GM18870 (cell line): ENCODE results near the gene GZMM.

Source experiments
- ATAC-seq: cut with Tn5 transposase; IDR thresholded peaks from one replicate; pipeline ENCODE4 v1.9.1; 2021; ENCODE audit warnings: moderate library complexity; ENCODE audit not compliant: unreplicated experiment

GZMM gene

DNA sequence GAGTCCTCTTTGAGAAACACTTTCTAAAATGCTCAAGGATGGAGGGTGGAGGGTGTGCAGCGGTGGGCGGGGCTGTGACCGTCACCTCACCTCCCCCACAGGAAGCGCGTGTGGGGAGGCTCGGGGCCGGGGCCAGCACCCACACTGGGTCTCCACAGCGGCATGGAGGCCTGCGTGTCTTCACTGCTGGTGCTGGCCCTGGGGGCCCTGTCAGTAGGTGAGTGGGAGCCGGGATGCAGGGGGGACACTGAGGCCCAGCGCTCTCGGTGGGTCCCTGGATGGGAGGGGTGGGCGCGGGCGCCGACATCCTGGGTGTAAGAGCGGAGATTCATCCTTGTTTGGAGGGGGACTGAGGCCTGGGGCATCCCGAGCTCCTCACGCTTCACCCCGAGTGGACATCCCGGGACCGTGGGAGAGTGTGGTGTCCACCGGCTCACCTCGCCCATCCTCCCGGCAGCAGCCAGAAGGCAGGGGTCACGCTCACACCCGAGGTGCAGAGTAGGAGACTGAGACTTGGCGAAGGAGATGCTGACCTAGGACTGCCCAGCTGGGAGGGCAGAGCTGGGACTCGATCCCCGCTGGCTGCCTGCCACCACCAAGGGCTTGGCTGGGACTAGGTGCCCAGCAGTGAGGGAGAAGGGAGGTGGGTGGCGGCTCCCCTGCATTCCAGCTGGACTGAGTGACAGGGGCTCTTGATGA lies at the start of gene GZMM:
GZMM (plus strand) TSS at position 144 of the 699 bp plus-strand sequence; CDS start at position 163, 19 bp downstream.
- no peak for ATAC-seq

- no peak for ATAC-seq
These were observed 49.4 kb upstream of the GZMM start for GRCh38 chr19:494171-495080.

- no peak for ATAC-seq
These were observed 48.8 kb upstream of the GZMM start for GRCh38 chr19:495081-495401.

GRCh38 chr19:495402-496111 lies 48.3 kb upstream of the GZMM start:
- no peak for ATAC-seq

DNA sequence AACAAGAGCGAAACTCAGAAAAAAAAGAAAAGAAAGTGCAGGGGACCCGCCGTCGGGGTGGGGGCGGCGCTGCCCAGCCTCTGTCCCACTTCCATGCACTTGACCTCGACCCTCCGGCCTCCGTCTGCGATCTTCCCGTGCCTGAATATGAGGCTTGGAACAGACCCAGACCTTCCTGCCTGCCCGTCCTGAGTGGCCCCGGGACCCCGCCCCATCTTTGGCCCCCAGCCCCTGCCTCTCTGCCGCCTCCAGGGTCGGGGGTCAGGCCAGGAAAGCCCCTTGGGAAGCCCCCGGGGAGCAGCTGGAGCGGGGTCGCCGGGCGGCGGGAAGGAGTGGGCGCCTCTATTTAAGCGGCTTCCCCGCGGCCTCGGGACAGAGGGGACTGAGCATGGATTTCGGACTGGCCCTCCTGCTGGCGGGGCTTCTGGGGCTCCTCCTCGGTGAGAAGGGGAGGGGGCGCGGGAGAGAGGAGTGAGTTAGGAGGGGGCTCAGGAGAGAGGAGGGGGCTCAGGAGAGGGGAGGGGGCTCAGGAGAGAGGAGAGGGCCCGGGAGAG lies 47.7 kb upstream of the GZMM start, which contains the start of gene MADCAM1:
MADCAM1 (plus strand) TSS at position 375 of the 554 bp plus-strand sequence; CDS start at position 389, 14 bp downstream.
- no peak for ATAC-seq

- no peak for ATAC-seq
These were observed 46.9 kb upstream of the GZMM start for GRCh38 chr19:496986-497385.

GRCh38 chr19:497491-497868 lies 46.4 kb upstream of the GZMM start:
- no peak for ATAC-seq

DNA sequence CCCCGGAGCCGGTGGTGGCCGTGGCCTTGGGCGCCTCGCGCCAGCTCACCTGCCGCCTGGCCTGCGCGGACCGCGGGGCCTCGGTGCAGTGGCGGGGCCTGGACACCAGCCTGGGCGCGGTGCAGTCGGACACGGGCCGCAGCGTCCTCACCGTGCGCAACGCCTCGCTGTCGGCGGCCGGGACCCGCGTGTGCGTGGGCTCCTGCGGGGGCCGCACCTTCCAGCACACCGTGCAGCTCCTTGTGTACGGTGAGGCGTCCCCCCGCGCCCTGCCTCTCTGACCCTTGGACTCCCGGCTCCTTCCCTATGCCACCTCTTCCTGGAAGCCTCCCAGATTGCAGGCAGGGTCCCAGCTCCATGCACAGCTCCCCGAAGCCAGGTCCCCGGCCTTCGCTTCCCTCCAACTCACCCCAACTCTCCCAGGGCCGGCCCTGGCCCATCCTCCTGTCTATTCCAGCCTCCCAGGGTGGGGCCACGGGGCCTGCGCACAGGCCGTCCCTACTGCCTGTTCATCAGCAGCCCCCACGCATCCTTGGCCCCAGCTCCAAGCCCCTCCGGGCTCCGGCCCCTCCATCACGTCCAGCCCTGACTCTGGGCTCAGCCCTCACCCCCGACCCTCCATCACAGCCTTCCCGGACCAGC lies 45.9 kb upstream of the GZMM start:
- ATAC-seq: no peak

DNA sequence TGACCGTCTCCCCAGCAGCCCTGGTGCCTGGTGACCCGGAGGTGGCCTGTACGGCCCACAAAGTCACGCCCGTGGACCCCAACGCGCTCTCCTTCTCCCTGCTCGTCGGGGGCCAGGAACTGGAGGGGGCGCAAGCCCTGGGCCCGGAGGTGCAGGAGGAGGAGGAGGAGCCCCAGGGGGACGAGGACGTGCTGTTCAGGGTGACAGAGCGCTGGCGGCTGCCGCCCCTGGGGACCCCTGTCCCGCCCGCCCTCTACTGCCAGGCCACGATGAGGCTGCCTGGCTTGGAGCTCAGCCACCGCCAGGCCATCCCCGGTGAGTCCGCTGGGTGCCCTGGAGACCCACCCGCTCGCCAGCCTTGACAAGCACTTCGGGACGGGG lies 45.4 kb upstream of the GZMM start:
- ATAC-seq: no peak

DNA sequence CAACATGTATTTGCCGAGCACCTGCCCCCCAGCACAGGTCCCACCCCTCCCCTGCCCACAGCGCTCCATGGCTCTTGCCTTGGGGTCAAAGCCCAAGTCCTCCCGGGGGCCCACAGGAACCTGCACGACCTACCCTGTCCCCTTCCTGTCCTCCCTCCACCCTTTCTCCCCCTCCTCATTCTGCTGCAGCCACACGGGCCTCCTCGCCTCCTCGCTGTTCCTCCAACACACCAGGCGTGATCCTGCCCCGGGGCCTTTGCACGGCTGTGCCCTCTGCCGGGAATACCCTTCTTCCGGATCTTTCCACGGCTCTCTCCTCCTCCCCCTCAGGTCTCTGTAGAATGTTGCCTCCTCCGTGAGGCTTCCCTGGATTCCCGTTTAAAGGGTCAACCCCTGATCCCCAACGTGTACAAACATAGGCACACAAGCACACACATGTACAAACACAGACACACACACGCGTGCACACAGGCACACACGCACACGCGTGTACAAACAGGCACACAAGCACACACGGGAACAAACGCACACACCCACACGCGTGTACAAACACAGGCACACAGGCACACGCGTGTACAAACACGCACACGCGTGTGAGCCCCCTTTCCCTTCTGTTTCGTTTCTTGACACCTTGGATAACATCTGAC lies 44.8 kb upstream of the GZMM start:
- ATAC-seq: no peak

- no peak for ATAC-seq
These were observed 42.2 kb upstream of the GZMM start for GRCh38 chr19:501646-502045.

DNA sequence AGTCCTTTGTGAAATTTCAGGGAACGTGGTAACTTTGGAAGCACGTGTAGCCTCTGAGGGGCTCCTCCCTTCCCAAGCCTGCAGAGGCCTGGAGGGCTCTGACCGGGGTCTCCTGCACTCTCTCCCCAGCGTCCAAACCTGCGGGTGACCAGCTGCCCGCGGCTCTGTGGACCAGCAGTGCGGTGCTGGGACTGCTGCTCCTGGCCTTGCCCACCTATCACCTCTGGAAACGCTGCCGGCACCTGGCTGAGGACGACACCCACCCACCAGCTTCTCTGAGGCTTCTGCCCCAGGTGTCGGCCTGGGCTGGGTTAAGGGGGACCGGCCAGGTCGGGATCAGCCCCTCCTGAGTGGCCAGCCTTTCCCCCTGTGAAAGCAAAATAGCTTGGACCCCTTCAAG lies 39.2 kb upstream of the GZMM start:
- ATAC-seq: no peak

DNA sequence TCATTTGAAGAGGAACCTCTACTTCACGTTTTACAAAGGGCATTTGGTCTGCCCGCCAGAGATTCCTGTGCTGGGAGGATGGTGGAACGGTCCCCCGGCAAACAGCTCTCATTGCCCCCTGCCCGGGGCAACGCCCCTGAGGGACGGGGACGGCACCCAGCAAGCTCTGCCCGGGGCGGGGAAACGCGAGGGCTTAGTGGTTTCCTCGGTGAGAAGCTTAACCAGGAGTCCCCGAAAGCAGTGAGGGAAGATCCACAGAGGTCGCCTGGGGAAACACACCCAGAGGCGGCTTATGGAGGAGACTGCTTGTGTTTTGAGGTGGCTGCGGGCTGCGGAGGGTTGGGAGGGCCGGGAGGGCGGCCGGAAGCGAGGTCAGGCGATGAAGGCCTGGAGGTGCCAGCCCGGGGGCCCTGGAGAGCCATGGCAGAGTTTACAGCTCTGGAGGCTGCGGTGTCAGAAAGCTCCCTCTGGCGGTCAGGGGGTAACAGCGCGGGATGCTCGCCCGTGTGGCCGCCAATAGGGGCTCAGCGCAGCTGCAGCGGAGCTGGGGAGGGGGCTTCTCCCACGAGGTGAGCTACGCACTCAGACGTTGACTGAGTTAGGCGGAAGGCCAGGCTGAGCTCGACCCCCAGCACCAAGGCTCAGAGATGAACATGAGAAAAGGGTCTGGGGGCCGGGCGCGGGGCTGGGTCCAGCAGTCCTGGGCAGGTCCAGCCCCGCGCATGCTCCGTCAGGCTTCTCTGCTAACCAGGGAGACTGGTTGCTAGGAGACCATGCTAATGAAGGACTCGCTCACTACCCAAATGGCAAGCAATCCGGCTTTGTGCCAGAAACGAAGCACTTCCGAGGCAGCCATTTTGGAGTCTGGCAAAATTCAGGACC lies 37.2 kb upstream of the GZMM start:
- ATAC-seq: peak; percentile 69

GRCh38 chr19:507286-508203 lies 36.3 kb upstream of the GZMM start, which contains the start of gene TPGS1:
Gene TPGS1, plus strand, starts transcription at chr19:507497. Its CDS starts 10 bp downstream, at chr19:507507.
- peak; percentile 54 for ATAC-seq

DNA sequence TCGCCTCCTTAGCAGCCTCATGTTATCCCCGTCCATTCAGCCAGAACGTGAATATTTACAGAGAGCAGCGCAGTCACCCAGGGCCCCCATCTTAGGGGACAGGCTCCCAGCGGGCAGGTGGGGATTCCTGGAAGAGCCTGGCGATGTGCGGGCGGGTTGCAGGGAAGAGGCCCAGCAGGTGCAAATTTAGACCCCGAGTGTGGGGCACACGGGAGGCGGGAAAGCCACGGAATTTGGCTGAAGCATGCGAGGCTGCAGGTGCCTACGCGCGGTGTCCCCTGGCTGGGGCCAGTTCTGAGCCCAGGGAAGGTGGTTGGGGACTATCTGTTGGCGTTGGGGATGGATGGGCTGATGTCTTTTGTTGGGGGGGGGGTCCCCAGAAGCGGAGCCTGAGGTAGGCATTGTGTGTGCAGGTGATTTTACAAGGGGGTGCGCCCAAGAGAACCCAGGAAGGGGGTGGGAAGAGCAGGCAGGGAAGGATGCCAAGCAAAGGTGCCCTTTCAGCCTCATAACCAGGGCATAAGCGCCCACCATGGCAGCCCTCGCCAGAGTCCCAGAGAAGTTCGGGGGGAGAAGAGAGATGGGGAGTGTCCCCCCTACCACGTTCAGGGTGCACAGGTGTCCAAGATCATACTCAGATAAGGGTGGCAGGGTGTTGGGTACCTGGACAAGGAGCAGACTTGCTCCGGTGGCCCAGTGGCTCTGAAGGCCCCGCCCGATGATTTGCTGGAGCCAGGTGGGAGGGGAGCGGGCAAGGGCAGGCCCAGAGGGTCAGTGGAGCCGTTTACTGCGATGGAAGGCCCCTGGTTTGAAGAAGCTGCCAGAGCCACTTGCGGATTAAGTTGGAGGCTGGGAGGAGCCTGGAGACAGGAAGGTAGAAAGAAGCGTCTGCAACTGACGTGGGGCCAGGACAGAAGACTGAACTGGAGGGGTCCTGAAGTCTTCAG lies 35.4 kb upstream of the GZMM start:
- ATAC-seq: no peak

DNA sequence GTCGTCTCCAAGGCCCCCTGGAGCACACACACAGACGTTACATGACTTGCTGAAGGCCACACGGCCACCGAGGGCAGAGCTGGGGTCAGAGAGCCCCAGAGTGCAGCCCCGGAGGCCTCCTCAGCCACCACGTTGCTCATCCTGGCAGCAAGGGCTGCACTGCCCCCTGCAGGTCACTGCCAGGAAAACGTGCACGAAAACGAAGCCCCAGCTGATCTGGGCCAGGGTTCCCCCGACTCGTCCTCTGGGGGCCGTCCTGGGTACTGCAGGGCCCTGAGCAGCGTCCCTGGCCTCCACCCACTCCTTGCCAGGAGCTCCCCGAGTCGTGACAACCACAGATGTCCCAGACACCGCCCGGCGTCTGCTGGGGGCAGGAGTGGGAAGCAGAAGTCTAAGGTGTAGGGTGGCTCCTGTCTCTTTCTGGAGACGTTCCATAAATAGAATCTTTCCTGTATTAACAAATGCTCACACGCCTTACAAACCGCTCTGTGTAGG lies 33.2 kb upstream of the GZMM start:
- no peak for ATAC-seq
